ENCODE results near the gene GDAP2.

The GDAP2 gene

DNA sequence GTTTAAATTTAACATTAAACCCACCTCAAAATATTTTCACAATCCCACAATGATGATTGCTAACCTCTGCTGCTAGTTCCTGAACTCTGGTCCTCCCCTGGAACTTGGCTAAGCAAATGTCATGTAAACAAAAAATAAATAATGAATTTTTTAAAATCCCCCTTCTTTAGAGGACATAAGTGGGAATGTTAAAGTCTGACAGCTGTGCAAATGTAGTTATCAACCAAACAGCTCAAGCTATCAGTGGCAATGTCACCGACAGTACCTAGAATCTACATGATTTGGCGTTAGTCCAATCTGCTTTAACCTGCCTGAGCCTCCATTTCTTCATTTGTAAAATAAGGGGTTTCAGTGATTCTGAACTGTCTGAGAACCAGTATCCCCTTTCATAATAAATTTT, 67.7 kb downstream of the GDAP2 start:
- no peak for DNase-seq (ENCODE audit: extremely low read depth, low read depth)

GRCh38 chr1:117860896-117861610, 68.4 kb downstream of the GDAP2 start:
- H3K4me3 ChIP-seq (replicated peaks; ENCODE audit: low read depth, low read length): no peak overlapping the region
- no peak for TF ChIP-seq CTCF (IDR thresholded peaks at IDR 0.05; ENCODE audit: low read depth, low read length, missing control alignments)
- peak; percentile 93 for DNase-seq (ENCODE audit: extremely low read depth, low read depth)

More for the DNA sequence above, 67.7 kb downstream of the GDAP2 start:
- H3K4me3 ChIP-seq (replicated peaks; ENCODE audit: low read depth, low read length): no peak overlapping the region
- TF ChIP-seq CTCF (IDR thresholded peaks at IDR 0.05; ENCODE audit: low read depth, low read length, missing control alignments): no peak

DNA sequence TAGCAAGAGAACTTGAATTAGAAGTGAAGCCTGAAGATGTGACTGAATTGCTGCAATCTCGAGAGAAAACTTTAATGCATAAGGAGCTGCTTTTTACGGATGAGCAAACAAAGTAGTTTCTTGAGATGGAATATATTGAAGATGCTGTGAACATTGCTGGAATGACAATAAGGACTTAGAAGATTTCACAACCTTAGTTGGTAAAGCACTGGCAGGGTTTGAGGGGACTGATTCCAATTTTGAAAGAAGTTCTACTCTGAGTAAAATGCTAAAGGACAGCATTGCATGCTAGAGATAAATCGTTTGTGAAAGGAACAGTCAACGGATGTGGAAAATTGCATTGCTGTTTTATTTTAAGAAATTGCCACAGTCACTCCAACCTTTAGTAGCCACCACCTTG, 69.5 kb downstream of the GDAP2 start:
- no peak for DNase-seq (ENCODE audit: extremely low read depth, low read depth)
- TF ChIP-seq CTCF (IDR thresholded peaks at IDR 0.05; ENCODE audit: low read depth, low read length, missing control alignments): no peak
- no peak overlapping the region for H3K4me3 ChIP-seq (replicated peaks; ENCODE audit: low read depth, low read length)

GRCh38 chr1:117857418-117857817, 72.0 kb downstream of the GDAP2 start:
- no peak overlapping the region for H3K4me3 ChIP-seq (replicated peaks; ENCODE audit: low read depth, low read length)
- DNase-seq (ENCODE audit: extremely low read depth, low read depth): peak; percentile 15
- no peak for TF ChIP-seq CTCF (IDR thresholded peaks at IDR 0.05; ENCODE audit: low read depth, low read length, missing control alignments)

DNA sequence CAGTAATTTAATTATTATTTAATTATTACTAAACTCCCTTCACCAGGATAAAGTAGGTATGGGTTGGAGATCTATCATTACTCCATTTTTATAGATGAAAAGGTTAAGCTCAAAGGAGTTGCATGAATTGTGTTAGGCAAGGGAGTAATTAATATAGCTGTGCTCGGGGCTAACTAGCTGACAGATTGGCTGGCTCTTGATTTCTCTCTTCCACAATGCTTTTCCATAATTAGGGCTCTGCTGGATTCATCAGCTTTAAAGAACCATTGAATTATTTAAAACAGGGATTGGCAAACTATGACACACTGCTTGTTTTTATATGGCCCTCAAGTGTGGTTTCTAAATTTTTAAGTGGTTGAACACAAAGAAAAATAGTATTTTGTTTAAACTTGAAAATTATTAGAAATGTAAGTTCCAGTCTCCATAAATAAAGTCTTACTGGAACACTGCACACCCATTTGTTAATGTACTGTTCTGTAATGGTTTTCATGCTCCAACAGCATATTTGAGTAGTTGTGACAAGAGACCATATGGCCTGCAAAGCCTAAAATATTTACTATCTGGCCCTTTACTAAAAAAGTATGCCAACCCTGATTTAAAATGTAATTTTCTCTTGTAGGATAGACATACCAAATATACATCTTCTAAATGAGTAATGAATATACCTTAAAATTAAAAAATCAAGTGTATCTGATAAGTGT, 76.4 kb downstream of the GDAP2 start:
- DNase-seq (ENCODE audit: extremely low read depth, low read depth): no peak
- no peak for TF ChIP-seq CTCF (IDR thresholded peaks at IDR 0.05; ENCODE audit: low read depth, low read length, missing control alignments)
- no peak overlapping the region for H3K4me3 ChIP-seq (replicated peaks; ENCODE audit: low read depth, low read length)

- no peak overlapping the region for H3K4me3 ChIP-seq (replicated peaks; ENCODE audit: low read depth, low read length)
- no peak for TF ChIP-seq CTCF (IDR thresholded peaks at IDR 0.05; ENCODE audit: low read depth, low read length, missing control alignments)
- DNase-seq (ENCODE audit: extremely low read depth, low read depth): no peak
These were observed 77.7 kb downstream of the GDAP2 start for GRCh38 chr1:117851687-117852086.

All from HFF-Myc (cell line).